HepG2 (cell line): ENCODE results near the gene TNN. TPM values are rescaled to one million over a fixed set of nuclear protein-coding genes. Genes with fewer than 3 reads are reported as not detected.

ENCODE experiments used
- ATAC-seq: fragments of 200-7000 bp; cut with Tn5 transposase; 3 replicates; pipeline ENCODE4 v1.9.1; 2020; ENCODE audit warnings: mild to moderate bottlenecking, moderate library complexity
- BruUV-seq: library from RNA; stranded (reverse); fragments of 400-500 nt; replicated peaks from 2 replicates; lab custom pipeline; 2021; lab: Mats Ljungman, UMichigan
- CTCF ChIA-PET: fragments of 300-600 bp; formaldehyde crosslinking; extraction: SDS; loops from one replicate; lab custom pipeline; 2021; ENCODE audit warnings: low total read pairs, inconsistent platforms, low intra/inter-chr PET ratio; lab: Yijun Ruan, JAX
- POLR2A ChIA-PET: fragments of 350-600 bp; sonication (Branson Sonifier 250); formaldehyde crosslinking; loops from one replicate; lab custom pipeline; 2020; ENCODE audit warnings: antibody characterized with exemption, inconsistent platforms; lab: Yijun Ruan, JAX
- DNase-seq: peaks from one replicate; pipeline ENCODE4 v3.0.0-alpha.2; 2015; ENCODE audit warnings: low spot score
- FAIRE-seq: peaks from 3 replicates; lab custom pipeline; 2011; peaks lifted over from hg19 to GRCh38; lab: Jason Lieb, UNC
- H2AFZ ChIP-seq: one replicate; pipeline ENCODE4 v1.6.1; 2011; ENCODE audit warnings: low read length, inconsistent platforms
- H3K27ac ChIP-seq: fragments of 300-600 bp; 3 replicates; pipeline ENCODE4 v1.8.0; 2011; ENCODE audit warnings: mixed run types, mild to moderate bottlenecking, mixed read lengths, low read length, inconsistent platforms; ENCODE audit not compliant: insufficient read depth; ENCODE audit errors: extremely low read length
- H3K27me3 ChIP-seq, 2 experiments: fragments of 200-600 bp in 1 of 2; 2 replicates in 1 of 2; 3 replicates in 1 of 2; pipeline versions ENCODE4 v1.6.0 to v1.8.0; 2011; ENCODE audit warnings: low read length in 2 of 2, mild to moderate bottlenecking in 2 of 2, moderate library complexity in 2 of 2, inconsistent platforms in 1 of 2; ENCODE audit not compliant: insufficient read depth in 2 of 2, control insufficient read depth in 1 of 2
- H3K36me3 ChIP-seq, 2 experiments: fragments of 200-600 bp in 1 of 2; replicated peaks in 1 of 2; 2 replicates in 1 of 2; 3 replicates in 1 of 2; pipeline versions ENCODE4 v1.5.1 to v1.8.0; 2011; ENCODE audit warnings: low read length in 2 of 2, inconsistent platforms in 1 of 2; ENCODE audit not compliant: insufficient read depth in 2 of 2, control insufficient read depth in 1 of 2
- H3K4me1 ChIP-seq: 2 replicates; pipeline ENCODE4 v1.5.1; 2012; ENCODE audit warnings: low read length, inconsistent platforms; ENCODE audit not compliant: insufficient read depth
- H3K4me2 ChIP-seq: 2 replicates; pipeline ENCODE4 v1.6.0; 2011; ENCODE audit warnings: low read depth, low read length, inconsistent platforms
- H3K4me3 ChIP-seq, 3 experiments: fragments of 200-600 bp in 1 of 3; sonication (generic), shearing (Covaris generic) in 1 of 3; replicated peaks in 1 of 3; 2 replicates each; pipeline ENCODE4 v1.5.1; 2011 to 2016; ENCODE audit warnings: low read length in 3 of 3, inconsistent platforms in 2 of 3, low read depth in 2 of 3, mild to moderate bottlenecking in 2 of 3, control low read depth in 1 of 3, mixed read lengths in 1 of 3; ENCODE audit not compliant: insufficient read depth in 1 of 3
- H3K79me2 ChIP-seq: one replicate; pipeline ENCODE4 v1.6.1; 2011; ENCODE audit warnings: low read length, inconsistent platforms; ENCODE audit not compliant: insufficient read depth
- H3K9ac ChIP-seq: 2 replicates; pipeline ENCODE4 v1.6.0; 2011; ENCODE audit warnings: mild to moderate bottlenecking, low read depth, low read length, inconsistent platforms; ENCODE audit not compliant: insufficient read depth
- H3K9me3 ChIP-seq: 2 replicates; pipeline ENCODE4 v1.5.1; 2012; ENCODE audit warnings: mild to moderate bottlenecking, low read length
- H4K20me1 ChIP-seq: 2 replicates; pipeline ENCODE4 v1.6.0; 2011; ENCODE audit warnings: inconsistent platforms, mild to moderate bottlenecking, low read length, moderate library complexity; ENCODE audit not compliant: insufficient read depth
- ATF1 ChIP-seq: IDR thresholded peaks from 2 replicates; pipeline ENCODE4 v1.6.1; 2016; ENCODE audit warnings: mild to moderate bottlenecking, control low read depth
- EEA1 ChIP-seq: sonication (generic); formaldehyde crosslinking; IDR thresholded peaks from 2 replicates; pipeline ENCODE4 v1.5.1; 2020; ENCODE audit warnings: mild to moderate bottlenecking, missing genetic modification reagents, borderline replicate concordance
- ELF3 ChIP-seq: IDR thresholded peaks from 2 replicates; pipeline ENCODE4 v1.6.1; 2016; ENCODE audit warnings: missing genetic modification reagents, missing compliant biosample characterization
- HOXA3 ChIP-seq: sonication (generic); formaldehyde crosslinking; IDR thresholded peaks from 2 replicates; pipeline ENCODE4 v1.5.0; 2020; ENCODE audit warnings: missing genetic modification reagents
- HOXA5 ChIP-seq: sonication (generic); formaldehyde crosslinking; IDR thresholded peaks from 2 replicates; pipeline ENCODE4 v1.4.0; 2020; ENCODE audit warnings: missing genetic modification reagents
- MTF1 ChIP-seq: sonication (generic); formaldehyde crosslinking; IDR thresholded peaks from 2 replicates; pipeline ENCODE4 v1.5.0; 2020; ENCODE audit warnings: missing genetic modification reagents
- POLR2A ChIP-seq, 2 experiments: IDR thresholded peaks; 2 replicates each; pipeline ENCODE4 v1.6.1; 2011; ENCODE audit warnings: low read depth in 2 of 2, low read length in 2 of 2, mild to moderate bottlenecking in 1 of 2, moderate library complexity in 1 of 2; ENCODE audit not compliant: insufficient read depth in 1 of 2
- ZNF205 ChIP-seq: IDR thresholded peaks from 2 replicates; pipeline ENCODE4 v1.6.1; 2018; ENCODE audit warnings: missing biosample characterization, missing genetic modification reagents
- ZNF563 ChIP-seq: sonication (generic); formaldehyde crosslinking; IDR thresholded peaks from 2 replicates; pipeline ENCODE4 v1.8.0; 2022; ENCODE audit warnings: mild to moderate bottlenecking, moderate library complexity, missing genetic modification reagents
- ZNF747 ChIP-seq: sonication (generic); formaldehyde crosslinking; IDR thresholded peaks from 2 replicates; pipeline ENCODE4 v1.8.1; 2023; ENCODE audit warnings: missing genetic modification reagents, mild to moderate bottlenecking, borderline replicate concordance
- ZSCAN20 ChIP-seq: sonication (generic); formaldehyde crosslinking; IDR thresholded peaks from 2 replicates; pipeline ENCODE4 v1.4.0; 2020; ENCODE audit warnings: missing genetic modification reagents, mild to moderate bottlenecking, borderline replicate concordance
- WGBS: methylation state at CpG from one replicate; pipeline ENCODE4 v1.1.6; 2017; ENCODE audit warnings: low lambda C conversion rate; 5-methylcytosine and 5-hydroxymethylcytosine counted together
- in situ Hi-C: cut with HindIII; loops from 2 replicates; pipeline ENCODE4 v1.10.0; 2017; ENCODE audit warnings: low pct_unique_long_range_greater_than_20kb; ENCODE audit not compliant: extremely low pct_ligation_motif_present
- intact Hi-C: fragments of 100-400 bp; cut with micrococcal nuclease; formaldehyde crosslinking; loops from one replicate; pipeline ENCODE4 v1.10.0; 2022; ENCODE audit not compliant: unreplicated experiment
- polyA plus RNA-seq, 8 experiments: library from polyadenylated mRNA; depleted of rRNA in 3 of 8; stranded (reverse) in 7 of 8; unstranded in 1 of 8; fragments of >200 nt; fragmentation: Illumina TruSeq in 4 of 8; extraction: Trizol in 4 of 8; gene quantifications; 2 replicates each; pipeline versions ENCODE4 v1.2.1 to v1.2.3, GENCODE V29; 2011 to 2016; ENCODE audit warnings: low read depth in 4 of 8, missing spikeins in 1 of 8, mixed read lengths in 1 of 8; ENCODE audit not compliant: insufficient read depth in 1 of 8
- total RNA-seq, 5 experiments: library from RNA; depleted of rRNA; stranded (reverse); fragments of >200 nt; fragmentation: Illumina TruSeq; extraction: Trizol; gene quantifications; 2 replicates each; pipeline ENCODE4 v1.2.3, GENCODE V29; 2016; ENCODE audit warnings: low read depth in 1 of 5
- TF ChIP-seq, protein P1 (sequence below): sonication (generic); formaldehyde crosslinking; IDR thresholded peaks from 2 replicates; pipeline ENCODE4 v1.4.0; 2020; ENCODE audit warnings: mild to moderate bottlenecking, missing genetic modification reagents
- TF ChIP-seq, protein P2 (sequence below): sonication (generic); formaldehyde crosslinking; IDR thresholded peaks from 2 replicates; pipeline ENCODE4 v1.4.0; 2020; ENCODE audit warnings: mild to moderate bottlenecking, missing genetic modification reagents
- TF ChIP-seq, protein P3 (sequence below): sonication (generic); formaldehyde crosslinking; IDR thresholded peaks from 2 replicates; pipeline ENCODE4 v1.8.0; 2023; ENCODE audit warnings: mild to moderate bottlenecking, missing genetic modification reagents
- TF ChIP-seq, protein P4 (sequence below): sonication (generic); formaldehyde crosslinking; conservative IDR thresholded peaks from 2 replicates; pipeline ENCODE4 v1.4.0; 2020; ENCODE audit warnings: missing genetic modification reagents
- TF ChIP-seq, protein P5 (sequence below): sonication (generic); formaldehyde crosslinking; IDR thresholded peaks from 2 replicates; pipeline ENCODE4 v1.4.0; 2020; ENCODE audit warnings: missing genetic modification reagents

The TNN gene
- total and polyA plus RNA-seq, 2 of the 13 experiments (the other 11 are each of a cell fraction or from before 2014, with no cell fraction given): not detected

DNA sequence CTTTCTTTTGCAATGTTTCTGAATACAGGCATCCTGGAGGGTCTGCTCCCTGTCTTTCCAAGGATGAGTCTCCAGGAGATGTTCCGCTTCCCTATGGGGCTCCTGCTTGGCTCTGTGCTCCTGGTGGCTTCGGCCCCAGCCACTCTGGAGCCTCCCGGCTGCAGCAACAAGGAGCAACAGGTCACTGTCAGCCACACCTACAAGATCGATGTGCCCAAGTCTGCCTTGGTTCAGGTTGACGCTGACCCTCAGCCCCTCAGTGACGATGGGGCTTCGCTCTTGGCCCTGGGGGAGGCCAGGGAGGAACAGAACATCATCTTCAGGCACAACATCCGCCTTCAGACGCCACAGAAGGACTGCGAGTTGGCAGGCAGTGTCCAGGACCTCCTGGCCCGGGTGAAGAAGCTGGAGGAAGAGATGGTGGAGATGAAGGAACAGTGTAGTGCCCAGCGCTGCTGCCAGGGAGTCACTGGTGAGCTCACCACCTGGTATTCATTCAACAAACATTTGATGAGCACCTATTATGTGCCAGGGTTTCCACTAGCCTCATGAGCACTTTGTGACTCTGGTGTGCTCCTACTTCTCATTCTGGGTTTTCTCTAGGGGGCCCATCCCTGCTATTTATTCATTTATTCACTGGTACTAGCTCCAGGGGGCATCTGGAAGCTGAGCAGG, 9.9 kb downstream of the TNN start:
- Histone ChIP-seq H3K36me3 (no peaks in the 10 kb centered on the region), H3K9ac (no peak overlapping the region), H3K4me3 (no peak overlapping the region), H3K4me1 (no peaks in the 10 kb centered on the region), H3K79me2 (no peaks in the 10 kb centered on the region), H3K4me2 (no peak overlapping the region), H3K9me3 (no peaks in the 10 kb centered on the region), H4K20me1 (no peaks in the 10 kb centered on the region), H2AFZ (no peak overlapping the region), H3K27ac (no peak overlapping the region), H3K27me3 (peaks cover 1 to 8% of the 10 kb centered on the region in 2 experiments; a peak in 1 of 5 replicates)
- no peak for DNase-seq
- TF ChIP-seq POLR2A (IDR thresholded peaks at IDR 0.05; ENCODE audit: insufficient read depth in 1 of 2, low read depth in 2 of 2, low read length in 2 of 2): no peak
- no peak for TF ChIP-seq MTF1 (CRISPR knock-in tag)
- no peak for TF ChIP-seq EEA1
- intact Hi-C loops: no loop called here
- no peak for ATAC-seq
- in situ Hi-C loops: no loop called here
- ChIA-PET CTCF (no interaction called here), POLR2A (no interaction called here)
- BruUV-seq: no TSS peak
- FAIRE-seq: no peak
- 22% methylated on average over 9 of the region's 12 CpGs for WGBS

DNA sequence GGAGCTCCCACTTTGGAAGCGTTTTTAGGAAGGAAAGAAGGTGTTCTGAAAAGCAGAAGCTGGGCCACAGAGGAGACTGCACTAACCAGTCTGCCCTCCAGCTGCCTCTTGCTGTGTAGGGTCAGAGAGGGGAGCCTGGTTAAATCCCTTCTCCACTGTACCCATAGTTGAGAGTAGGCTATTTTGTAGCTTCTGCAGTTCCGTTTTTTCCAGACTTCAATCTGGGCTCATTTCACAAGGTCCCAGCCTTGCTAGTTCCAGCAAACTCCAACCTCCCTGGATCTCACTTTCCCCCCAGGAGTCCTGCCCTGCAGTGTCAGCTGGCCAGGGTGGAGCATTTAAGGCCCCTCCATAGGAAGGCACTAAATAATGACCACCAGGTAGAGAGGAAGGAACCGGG, 11.0 kb downstream of the TNN start:
- Histone ChIP-seq H3K9me3 (no peaks in the 10 kb centered on the region), H2AFZ (no peak overlapping the region), H3K4me1 (no peaks in the 10 kb centered on the region), H3K27ac (no peak overlapping the region), H3K9ac (no peak overlapping the region), H3K27me3 (peaks cover 1 to 8% of the 10 kb centered on the region in 2 experiments; a peak in 1 of 5 replicates), H3K4me2 (no peak overlapping the region), H3K4me3 (no peak overlapping the region), H3K79me2 (no peaks in the 10 kb centered on the region), H3K36me3 (no peaks in the 10 kb centered on the region), H4K20me1 (no peaks in the 10 kb centered on the region)
- FAIRE-seq (no peak), DNase-seq (no peak), ATAC-seq (no peak)
- no TSS peak for BruUV-seq
- in situ Hi-C loops: no loop called here
- CTCF ChIA-PET: no interaction called here
- POLR2A ChIA-PET: no interaction called here
- WGBS: 0% methylated on average over 3 of the region's 3 CpGs
- intact Hi-C loops: no loop called here
- TF ChIP-seq ZNF563 (no peak), ZNF205 (CRISPR knock-in tag) (no peak), ELF3 (CRISPR knock-in tag) (no peak), HOXA5 (CRISPR knock-in tag) (no peak), ATF1 (CRISPR knock-in tag) (no peak), ZSCAN20 (CRISPR knock-in tag) (no peak), HOXA3 (CRISPR knock-in tag) (no peak), ZNF747 (CRISPR knock-in tag) (no peak)
- TF ChIP-seq, protein P1, sequence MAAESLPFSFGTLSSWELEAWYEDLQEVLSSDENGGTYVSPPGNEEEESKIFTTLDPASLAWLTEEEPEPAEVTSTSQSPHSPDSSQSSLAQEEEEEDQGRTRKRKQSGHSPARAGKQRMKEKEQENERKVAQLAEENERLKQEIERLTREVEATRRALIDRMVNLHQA (CRISPR knock-in tag): no peak
- TF ChIP-seq, protein P2, sequence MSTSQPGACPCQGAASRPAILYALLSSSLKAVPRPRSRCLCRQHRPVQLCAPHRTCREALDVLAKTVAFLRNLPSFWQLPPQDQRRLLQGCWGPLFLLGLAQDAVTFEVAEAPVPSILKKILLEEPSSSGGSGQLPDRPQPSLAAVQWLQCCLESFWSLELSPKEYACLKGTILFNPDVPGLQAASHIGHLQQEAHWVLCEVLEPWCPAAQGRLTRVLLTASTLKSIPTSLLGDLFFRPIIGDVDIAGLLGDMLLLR (CRISPR knock-in tag): no peak
- TF ChIP-seq, protein P3, sequence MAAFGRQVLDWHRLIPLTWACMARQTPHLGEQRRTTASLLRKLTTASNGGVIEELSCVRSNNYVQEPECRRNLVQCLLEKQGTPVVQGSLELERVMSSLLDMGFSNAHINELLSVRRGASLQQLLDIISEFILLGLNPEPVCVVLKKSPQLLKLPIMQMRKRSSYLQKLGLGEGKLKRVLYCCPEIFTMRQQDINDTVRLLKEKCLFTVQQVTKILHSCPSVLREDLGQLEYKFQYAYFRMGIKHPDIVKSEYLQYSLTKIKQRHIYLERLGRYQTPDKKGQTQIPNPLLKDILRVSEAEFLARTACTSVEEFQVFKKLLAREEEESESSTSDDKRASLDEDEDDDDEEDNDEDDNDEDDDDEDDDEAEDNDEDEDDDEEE (CRISPR knock-in tag): no peak
- TF ChIP-seq, protein P4, sequence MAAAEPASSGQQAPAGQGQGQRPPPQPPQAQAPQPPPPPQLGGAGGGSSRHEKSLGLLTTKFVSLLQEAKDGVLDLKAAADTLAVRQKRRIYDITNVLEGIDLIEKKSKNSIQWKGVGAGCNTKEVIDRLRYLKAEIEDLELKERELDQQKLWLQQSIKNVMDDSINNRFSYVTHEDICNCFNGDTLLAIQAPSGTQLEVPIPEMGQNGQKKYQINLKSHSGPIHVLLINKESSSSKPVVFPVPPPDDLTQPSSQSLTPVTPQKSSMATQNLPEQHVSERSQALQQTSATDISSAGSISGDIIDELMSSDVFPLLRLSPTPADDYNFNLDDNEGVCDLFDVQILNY (CRISPR knock-in tag): no peak
- TF ChIP-seq, protein P5, sequence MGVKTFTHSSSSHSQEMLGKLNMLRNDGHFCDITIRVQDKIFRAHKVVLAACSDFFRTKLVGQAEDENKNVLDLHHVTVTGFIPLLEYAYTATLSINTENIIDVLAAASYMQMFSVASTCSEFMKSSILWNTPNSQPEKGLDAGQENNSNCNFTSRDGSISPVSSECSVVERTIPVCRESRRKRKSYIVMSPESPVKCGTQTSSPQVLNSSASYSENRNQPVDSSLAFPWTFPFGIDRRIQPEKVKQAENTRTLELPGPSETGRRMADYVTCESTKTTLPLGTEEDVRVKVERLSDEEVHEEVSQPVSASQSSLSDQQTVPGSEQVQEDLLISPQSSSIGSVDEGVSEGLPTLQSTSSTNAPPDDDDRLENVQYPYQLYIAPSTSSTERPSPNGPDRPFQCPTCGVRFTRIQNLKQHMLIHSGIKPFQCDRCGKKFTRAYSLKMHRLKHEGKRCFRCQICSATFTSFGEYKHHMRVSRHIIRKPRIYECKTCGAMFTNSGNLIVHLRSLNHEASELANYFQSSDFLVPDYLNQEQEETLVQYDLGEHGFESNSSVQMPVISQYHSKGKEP (CRISPR knock-in tag): no peak
